Gastrocnemius medialis (tissue), 4 donors: ENCODE data around the gene NOTCH1. TPM values are rescaled to one million over a fixed set of nuclear protein-coding genes. Genes with fewer than 3 reads are reported as not detected.

ENCODE experiments used
- ATAC-seq, 2 donors: fragments of 150-250 bp; one replicate each; pipeline ENCODE4 v1.9.1; 2016
- DNase-seq, 2 donors: peaks; one replicate each; pipeline ENCODE4 v3.0.0-alpha.2; 2019
- H3K27ac ChIP-seq, 4 donors: fragments of 200-600 bp; sonication (generic); 1 replicate in 1 of 4; 2 replicates in 3 of 4; pipeline ENCODE4 v1.5.1; 2016 to 2018; ENCODE audit warnings: mild to moderate bottlenecking in 2 of 4, moderate library complexity in 1 of 4
- H3K27me3 ChIP-seq, 3 donors: fragments of 200-600 bp; sonication (generic) in 2 of 3; 1 replicate in 1 of 3; 2 replicates in 2 of 3; pipeline versions ENCODE4 v1.5.1 to v1.6.0; 2016 to 2019; ENCODE audit warnings: mild to moderate bottlenecking in 1 of 3, moderate library complexity in 1 of 3
- H3K36me3 ChIP-seq, 2 donors: fragments of 200-600 bp; sonication (generic) in 1 of 2; one replicate each; pipeline ENCODE4 v1.5.1; 2017 to 2018
- H3K4me1 ChIP-seq, 2 donors: fragments of 200-600 bp; sonication (generic) in 1 of 2; one replicate each; pipeline ENCODE4 v1.5.1; 2016 to 2017; ENCODE audit warnings: mild to moderate bottlenecking in 2 of 2
- H3K4me3 ChIP-seq, 4 donors: fragments of 200-600 bp; sonication (generic) in 3 of 4; 1 replicate in 1 of 4; 2 replicates in 3 of 4; pipeline ENCODE4 v1.5.1; 2016 to 2019; ENCODE audit warnings: mild to moderate bottlenecking in 2 of 4
- H3K9me3 ChIP-seq, 3 donors: fragments of 200-600 bp; sonication (generic) in 2 of 3; 1 replicate in 1 of 3; 2 replicates in 2 of 3; pipeline ENCODE4 v1.5.1; 2016 to 2019
- CTCF ChIP-seq, 5 experiments: fragments of 450-650 bp in 3 of 5; fragments of 200-600 bp in 2 of 5; sonication (generic) in 2 of 5; IDR thresholded peaks in 4 of 5; conservative IDR thresholded peaks in 1 of 5; 1 replicate in 4 of 5; 2 replicates in 1 of 5; pipeline ENCODE4 v1.5.1; 2016 to 2019; ENCODE audit warnings: antibody characterized with exemption in 5 of 5, mild to moderate bottlenecking in 3 of 5, moderate library complexity in 3 of 5
- POLR2A ChIP-seq, 2 donors: fragments of 450-650 bp; IDR thresholded peaks; one replicate each; pipeline ENCODE4 v1.6.1; 2017; ENCODE audit warnings: antibody characterized with exemption in 2 of 2, mild to moderate bottlenecking in 2 of 2, moderate library complexity in 2 of 2
- in situ Hi-C, 4 donors: fragments of 200-750 bp; cut with MboI; loops; one replicate each; pipeline versions ENCODE4 v1.15.0 to v1.8.0; 2017; ENCODE audit warnings: low sequenced_read_pairs in 4 of 4
- intact Hi-C: fragments of 100-400 bp; cut with DNase I; formaldehyde crosslinking; loops from one replicate; pipeline ENCODE4 v1.15.1; 2023; ENCODE audit warnings: low total_unique reads
- total RNA-seq, 4 donors: library from RNA; depleted of rRNA; stranded (reverse); fragments of >200 nt; gene quantifications; one replicate each; pipeline versions ENCODE4 v1.1.0 to v1.2.3, GENCODE V29; 2016

Gene NOTCH1
- total RNA-seq, 4 donors from 2014 or later = 6.3 to 15.4 (median 8.2) TPM

GRCh38 chr9:136471802-136472487 lies 73.9 kb downstream of the NOTCH1 start:
- Histone ChIP-seq H3K4me3 (no peak overlapping the region), H3K4me1 (no peaks in the 10 kb centered on the region), H3K27me3 (no peaks in the 10 kb centered on the region), H3K27ac (no peak overlapping the region), H3K9me3 (no peaks in the 10 kb centered on the region), H3K36me3 (peaks cover 0 to 89% of the 10 kb centered on the region in 2 donors)
- no peak for ATAC-seq
- no peak for TF ChIP-seq CTCF (IDR thresholded peaks at IDR 0.05 in 4 of 5, conservative IDR thresholded peaks at IDR 0.05 in 1 of 5)
- TF ChIP-seq POLR2A (IDR thresholded peaks at IDR 0.05) = no peak
- no peak for DNase-seq
- in situ Hi-C loops (no loop called here), intact Hi-C loops (no loop called here)

GRCh38 chr9:136470792-136471469 lies 74.9 kb downstream of the NOTCH1 start:
- Histone ChIP-seq H3K36me3 (peaks cover 0 to 89% of the 10 kb centered on the region in 2 donors), H3K4me3 (no peak overlapping the region), H3K9me3 (no peaks in the 10 kb centered on the region), H3K27ac (no peak overlapping the region), H3K27me3 (no peaks in the 10 kb centered on the region), H3K4me1 (no peaks in the 10 kb centered on the region)
- TF ChIP-seq CTCF (IDR thresholded peaks at IDR 0.05 in 4 of 5, conservative IDR thresholded peaks at IDR 0.05 in 1 of 5) = no peak
- TF ChIP-seq POLR2A (IDR thresholded peaks at IDR 0.05) = no peak
- intact Hi-C loops = no loop called here
- no peak for DNase-seq
- ATAC-seq = no peak
- in situ Hi-C loops = no loop called here

GRCh38 chr9:136470356-136470755 lies 75.5 kb downstream of the NOTCH1 start:
- Histone ChIP-seq H3K9me3 (no peaks in the 10 kb centered on the region), H3K4me1 (no peaks in the 10 kb centered on the region), H3K27ac (no peak overlapping the region), H3K36me3 (peaks cover 0 to 90% of the 10 kb centered on the region in 2 donors), H3K4me3 (no peak overlapping the region), H3K27me3 (no peaks in the 10 kb centered on the region)
- intact Hi-C loops = no loop called here
- DNase-seq (no peak), ATAC-seq (no peak)
- in situ Hi-C loops = no loop called here
- TF ChIP-seq CTCF (IDR thresholded peaks at IDR 0.05 in 4 of 5, conservative IDR thresholded peaks at IDR 0.05 in 1 of 5) = no peak
- no peak for TF ChIP-seq POLR2A (IDR thresholded peaks at IDR 0.05)

GRCh38 chr9:136467766-136468165 lies 78.1 kb downstream of the NOTCH1 start:
- TF ChIP-seq CTCF (IDR thresholded peaks at IDR 0.05 in 4 of 5, conservative IDR thresholded peaks at IDR 0.05 in 1 of 5) = no peak
- no peak for TF ChIP-seq POLR2A (IDR thresholded peaks at IDR 0.05)
- ATAC-seq (no peak), DNase-seq (no peak)
- H3K36me3 ChIP-seq = peaks cover 4 to 90% of the 10 kb centered on the region in 2 donors
- intact Hi-C loops = no loop called here
- in situ Hi-C loops = no loop called here
- no peaks in the 10 kb centered on the region for H3K27me3 ChIP-seq
- no peaks in the 10 kb centered on the region for H3K4me1 ChIP-seq
- no peak overlapping the region for H3K27ac ChIP-seq
- no peaks in the 10 kb centered on the region for H3K9me3 ChIP-seq
- no peak overlapping the region for H3K4me3 ChIP-seq
